ENCODE data around the gene GPBP1L1.

- TF ChIP-seq, protein P1, sequence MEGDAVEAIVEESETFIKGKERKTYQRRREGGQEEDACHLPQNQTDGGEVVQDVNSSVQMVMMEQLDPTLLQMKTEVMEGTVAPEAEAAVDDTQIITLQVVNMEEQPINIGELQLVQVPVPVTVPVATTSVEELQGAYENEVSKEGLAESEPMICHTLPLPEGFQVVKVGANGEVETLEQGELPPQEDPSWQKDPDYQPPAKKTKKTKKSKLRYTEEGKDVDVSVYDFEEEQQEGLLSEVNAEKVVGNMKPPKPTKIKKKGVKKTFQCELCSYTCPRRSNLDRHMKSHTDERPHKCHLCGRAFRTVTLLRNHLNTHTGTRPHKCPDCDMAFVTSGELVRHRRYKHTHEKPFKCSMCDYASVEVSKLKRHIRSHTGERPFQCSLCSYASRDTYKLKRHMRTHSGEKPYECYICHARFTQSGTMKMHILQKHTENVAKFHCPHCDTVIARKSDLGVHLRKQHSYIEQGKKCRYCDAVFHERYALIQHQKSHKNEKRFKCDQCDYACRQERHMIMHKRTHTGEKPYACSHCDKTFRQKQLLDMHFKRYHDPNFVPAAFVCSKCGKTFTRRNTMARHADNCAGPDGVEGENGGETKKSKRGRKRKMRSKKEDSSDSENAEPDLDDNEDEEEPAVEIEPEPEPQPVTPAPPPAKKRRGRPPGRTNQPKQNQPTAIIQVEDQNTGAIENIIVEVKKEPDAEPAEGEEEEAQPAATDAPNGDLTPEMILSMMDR (IDR thresholded peaks at IDR 0.05; ENCODE audit: poor library complexity): no peak
- TF ChIP-seq EZH2 (IDR thresholded peaks at IDR 0.05; ENCODE audit: borderline replicate concordance) (no peak), EZH2phosphoT487 (IDR thresholded peaks at IDR 0.05; ENCODE audit: low read depth, severe bottlenecking, unreplicated experiment) (no peak)
Measured at GRCh38 chr1:45687754-45688740, 1.7 kb upstream of the GPBP1L1 start, which contains the start of gene TMEM69.

All from hepatocyte (in vitro differentiated cells).